Ishikawa (cell line): ENCODE results near the gene ELMO1.

Experiments
- CEBPB ChIP-seq: IDR thresholded peaks from 2 replicates; pipeline ENCODE4 v1.6.1; 2012
- EP300 ChIP-seq: IDR thresholded peaks from 2 replicates; pipeline ENCODE4 v1.6.1; 2012; ENCODE audit warnings: borderline replicate concordance
- MAX ChIP-seq: IDR thresholded peaks from 2 replicates; pipeline ENCODE4 v1.6.1; 2012
- RAD21 ChIP-seq: IDR thresholded peaks from 2 replicates; pipeline ENCODE4 v1.6.1; 2012; ENCODE audit warnings: low read depth
- REST ChIP-seq: IDR thresholded peaks from 2 replicates; pipeline ENCODE4 v1.6.1; 2012; ENCODE audit warnings: low read depth, mild to moderate bottlenecking

- TF ChIP-seq EP300 (no peak), CEBPB (no peak), MAX (no peak), REST (no peak), RAD21 (no peak)
These were observed 559.5 kb downstream of the ELMO1 start for GRCh38 chr7:36889182-36889581.
